Skeletal muscle satellite cell (primary cell): ENCODE results near the gene SIRT4.
A peak's percentile ranks its signal among the peaks of the same experiment; 100 is the strongest.

Source experiments
- H3K27me3 ChIP-seq: 2 replicates; pipeline ENCODE4 v1.7.0; 2013; ENCODE audit warnings: low read length; ENCODE audit not compliant: control insufficient read depth, insufficient read depth
- H3K36me3 ChIP-seq: 2 replicates; pipeline ENCODE4 v1.7.0; 2013; ENCODE audit warnings: mild to moderate bottlenecking, control low read depth, low read length; ENCODE audit not compliant: insufficient read depth
- H3K4me1 ChIP-seq: 2 replicates; pipeline ENCODE4 v1.7.0; 2013; ENCODE audit warnings: low read length; ENCODE audit not compliant: control insufficient read depth, insufficient read depth
- H3K4me2 ChIP-seq: 2 replicates; pipeline ENCODE4 v1.7.0; 2013; ENCODE audit warnings: mild to moderate bottlenecking, low read length
- H3K4me3 ChIP-seq: 2 replicates; pipeline ENCODE4 v1.7.0; 2013; ENCODE audit warnings: low read length
- H3K9ac ChIP-seq: 2 replicates; pipeline ENCODE4 v1.7.0; 2013; ENCODE audit warnings: mild to moderate bottlenecking, low read depth, low read length, moderate library complexity
- H3K9me3 ChIP-seq: replicated peaks from 2 replicates; pipeline ENCODE4 v1.7.0; 2013; ENCODE audit warnings: mild to moderate bottlenecking, control low read depth, low read length

SIRT4 gene

GRCh38 chr12:120286768-120287490 lies 15.2 kb upstream of the SIRT4 start:
- Histone ChIP-seq H3K9me3 (no peaks in the 10 kb centered on the region), H3K9ac (no peak overlapping the region), H3K36me3 (no peaks in the 10 kb centered on the region), H3K4me2 (no peak overlapping the region), H3K4me3 (no peak overlapping the region), H3K4me1 (peaks cover 7% of the 10 kb centered on the region), H3K27me3 (no peaks in the 10 kb centered on the region)

- H3K4me1 ChIP-seq: peaks cover 7% of the 10 kb centered on the region
- H3K4me2 ChIP-seq: no peak overlapping the region
- H3K4me3 ChIP-seq: no peak overlapping the region
- no peaks in the 10 kb centered on the region for H3K36me3 ChIP-seq
- no peak overlapping the region for H3K9ac ChIP-seq
- H3K27me3 ChIP-seq: no peaks in the 10 kb centered on the region
- no peaks in the 10 kb centered on the region for H3K9me3 ChIP-seq
Measured at GRCh38 chr12:120287491-120287890, 14.6 kb upstream of the SIRT4 start.

- Histone ChIP-seq H3K4me1 (peaks cover 13% of the 10 kb centered on the region), H3K4me3 (peak overlapping the region; percentile 51), H3K4me2 (peak overlapping the region; percentile 76), H3K36me3 (no peaks in the 10 kb centered on the region), H3K9ac (peak overlapping the region; percentile 47), H3K9me3 (no peaks in the 10 kb centered on the region), H3K27me3 (no peaks in the 10 kb centered on the region)
Measured at GRCh38 chr12:120290609-120291305, 11.4 kb upstream of the SIRT4 start.

GRCh38 chr12:120292411-120292660 lies 9.8 kb upstream of the SIRT4 start:
- H3K27me3 ChIP-seq: no peaks in the 10 kb centered on the region
- H3K4me2 ChIP-seq: peak overlapping the region; percentile 75
- peak overlapping the region; percentile 50 for H3K4me3 ChIP-seq
- no peaks in the 10 kb centered on the region for H3K9me3 ChIP-seq
- H3K9ac ChIP-seq: peak overlapping the region; percentile 92
- H3K4me1 ChIP-seq: peaks cover 13% of the 10 kb centered on the region
- H3K36me3 ChIP-seq: no peaks in the 10 kb centered on the region

- H3K4me2 ChIP-seq: peak within 1 kb of the TSS; percentile 75
- H3K9me3 ChIP-seq: no peaks in the 10 kb centered on the region
- peaks cover 13% of the 10 kb centered on the region for H3K4me1 ChIP-seq
- H3K36me3 ChIP-seq: no peaks in the 10 kb centered on the region
- peak within 1 kb of the TSS; percentile 50 for H3K4me3 ChIP-seq
- peak within 1 kb of the TSS; percentile 92 for H3K9ac ChIP-seq
- no peaks in the 10 kb centered on the region for H3K27me3 ChIP-seq
Measured at GRCh38 chr12:120292661-120293531, 9.2 kb upstream of the SIRT4 start, which contains the start of gene RNU4-1. Gene RNU4-1 (minus strand): TSS chr12:120293237.

GRCh38 chr12:120314220-120314619 lies 12.1 kb downstream of the SIRT4 start:
- Histone ChIP-seq H3K9ac (no peak overlapping the region), H3K9me3 (no peaks in the 10 kb centered on the region), H3K4me3 (no peak overlapping the region), H3K4me1 (peaks cover 6% of the 10 kb centered on the region), H3K4me2 (no peak overlapping the region), H3K27me3 (no peaks in the 10 kb centered on the region), H3K36me3 (no peaks in the 10 kb centered on the region)

GRCh38 chr12:120316798-120317223 lies 14.7 kb downstream of the SIRT4 start:
- Histone ChIP-seq H3K9ac (peak overlapping the region; percentile 74), H3K4me2 (peak overlapping the region; percentile 93), H3K9me3 (no peaks in the 10 kb centered on the region), H3K4me1 (peaks cover 6% of the 10 kb centered on the region), H3K27me3 (peaks cover 11% of the 10 kb centered on the region), H3K4me3 (peak overlapping the region; percentile 81), H3K36me3 (no peaks in the 10 kb centered on the region)

GRCh38 chr12:120317224-120318105 lies 15.3 kb downstream of the SIRT4 start:
- Histone ChIP-seq H3K9me3 (no peaks in the 10 kb centered on the region), H3K9ac (peak overlapping the region; percentile 74), H3K4me2 (peak overlapping the region; percentile 93), H3K4me1 (peaks cover 6% of the 10 kb centered on the region), H3K27me3 (peaks cover 14% of the 10 kb centered on the region), H3K36me3 (no peaks in the 10 kb centered on the region), H3K4me3 (peak overlapping the region; percentile 81)

- Histone ChIP-seq H3K9me3 (no peaks in the 10 kb centered on the region), H3K4me3 (no peak overlapping the region), H3K27me3 (peaks cover 14% of the 10 kb centered on the region), H3K4me1 (peaks cover 5% of the 10 kb centered on the region), H3K9ac (no peak overlapping the region), H3K36me3 (no peaks in the 10 kb centered on the region), H3K4me2 (no peak overlapping the region)
Measured at GRCh38 chr12:120321382-120322202, 19.5 kb downstream of the SIRT4 start.

GRCh38 chr12:120323772-120324171 lies 21.7 kb downstream of the SIRT4 start:
- Histone ChIP-seq H3K4me2 (no peak overlapping the region), H3K9ac (no peak overlapping the region), H3K36me3 (no peaks in the 10 kb centered on the region), H3K4me3 (no peak overlapping the region), H3K27me3 (peaks cover 22% of the 10 kb centered on the region), H3K4me1 (no peaks in the 10 kb centered on the region), H3K9me3 (no peaks in the 10 kb centered on the region)
